Dermis microvascular lymphatic vessel endothelial cell (primary cell): ENCODE measurements around the gene HTR3A. TPM values are rescaled to one million over a fixed set of nuclear protein-coding genes. Genes with fewer than 3 reads are reported as not detected.

ENCODE experiments used
- DNase-seq, 2 donors: peaks; one replicate each; pipeline versions ENCODE4 v3.0.0 to v3.0.0-alpha.2; 2010; ENCODE audit warnings: low read depth in 2 of 2
- total RNA-seq: library from RNA; depleted of rRNA; stranded (reverse); fragments of >200 nt; gene quantifications from 2 replicates; pipeline ENCODE4 v1.2.1, GENCODE V29; 2014

Gene HTR3A
- total RNA-seq, 1 donor from 2014 or later, result not detected

DNA sequence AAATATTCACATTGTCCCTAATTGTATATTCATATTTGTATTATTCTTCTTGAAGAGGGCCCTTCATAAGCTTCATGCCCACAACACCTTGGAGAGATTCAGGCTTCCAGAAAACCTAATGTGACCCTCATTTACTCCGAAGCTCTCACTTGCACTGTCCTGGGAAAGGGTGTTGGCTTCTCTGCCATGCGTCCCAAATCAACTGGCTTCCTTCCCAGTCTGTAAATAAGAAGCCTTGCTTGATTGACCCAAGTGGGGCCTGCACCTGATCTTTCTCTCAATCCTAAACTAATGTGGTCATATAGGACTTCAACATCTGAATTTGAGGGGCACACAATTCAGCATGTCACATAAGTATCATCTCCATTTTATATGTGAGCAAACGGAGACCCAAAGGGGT lies 44.1 kb downstream of the HTR3A start:
- DNase-seq, result no peak

DNA sequence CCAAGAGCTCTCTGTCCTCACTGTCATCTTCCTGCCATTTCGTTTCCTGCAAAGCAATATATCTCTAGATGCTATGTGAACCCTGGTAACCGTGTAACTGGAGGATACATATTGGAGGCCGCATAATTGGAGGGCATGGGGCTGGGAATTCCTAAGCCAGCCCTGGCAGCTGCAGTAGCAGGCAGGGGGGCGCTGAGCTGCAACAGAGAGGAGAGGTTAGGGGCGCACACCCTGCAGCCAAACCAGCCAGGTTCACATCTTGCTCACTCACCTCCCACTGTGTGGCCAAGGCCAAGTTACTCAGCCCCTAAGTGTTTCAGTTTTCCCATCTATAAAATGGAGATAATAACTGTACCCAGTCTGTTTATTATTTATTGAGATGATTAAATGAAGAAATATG lies 44.7 kb downstream of the HTR3A start:
- DNase-seq, result no peak

DNA sequence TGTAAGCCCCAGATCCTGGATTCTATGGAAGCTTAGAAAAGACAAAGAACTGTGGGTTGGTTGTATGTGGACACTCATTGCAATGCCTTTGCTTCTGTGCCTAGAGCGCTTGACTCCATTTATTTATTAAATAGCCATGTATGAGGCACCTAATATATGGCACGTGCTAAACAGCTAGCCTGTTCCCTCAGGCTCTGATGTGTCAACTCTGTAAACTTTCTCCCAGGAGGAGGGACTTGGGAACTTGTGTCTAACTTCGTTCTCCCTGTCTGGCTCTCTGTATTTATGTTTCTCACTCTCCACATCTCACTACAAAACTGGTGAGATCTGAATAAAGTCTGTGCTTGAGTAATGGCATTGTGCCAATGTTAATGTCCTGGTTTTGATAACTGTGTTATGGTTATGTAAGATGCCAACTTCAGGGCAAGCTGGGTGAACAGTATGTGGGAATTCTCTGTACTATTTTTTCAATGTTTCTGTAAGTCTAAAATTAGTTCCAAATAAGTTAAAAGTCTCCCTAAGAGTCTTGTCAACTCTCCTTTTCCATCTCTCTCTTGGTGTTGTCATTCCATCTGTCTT lies 50.5 kb downstream of the HTR3A start:
- no peak for DNase-seq

GRCh38 chr11:114026355-114026754 lies 51.4 kb downstream of the HTR3A start:
- peak in 1 of 2 donors; percentile 43 for DNase-seq

DNA sequence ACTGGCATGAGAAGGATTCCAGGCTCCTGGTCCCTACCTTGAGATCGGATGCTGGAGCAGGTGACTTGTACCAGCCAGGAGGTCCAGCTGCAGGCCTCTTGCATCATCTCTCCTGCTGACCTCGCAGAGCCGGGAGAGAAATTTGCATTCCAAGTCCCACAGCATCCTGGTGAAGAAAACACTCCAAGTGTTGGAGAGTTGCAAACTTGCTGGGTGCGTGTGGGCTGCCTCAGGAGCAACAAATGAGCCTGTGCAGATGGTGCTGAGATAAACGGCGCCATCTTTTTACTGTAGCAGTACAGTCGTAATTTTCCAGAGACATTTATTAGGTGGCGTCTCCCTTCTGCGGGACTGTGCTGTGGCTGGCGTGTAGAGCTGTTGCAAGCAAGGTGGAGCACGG lies 52.5 kb downstream of the HTR3A start:
- no peak for DNase-seq

- peak in 1 of 2 donors; percentile 19 for DNase-seq
Observed at GRCh38 chr11:114027926-114028325, 53.0 kb downstream of the HTR3A start.

- no peak for DNase-seq
Observed at GRCh38 chr11:114031246-114031966, 56.5 kb downstream of the HTR3A start.

DNA sequence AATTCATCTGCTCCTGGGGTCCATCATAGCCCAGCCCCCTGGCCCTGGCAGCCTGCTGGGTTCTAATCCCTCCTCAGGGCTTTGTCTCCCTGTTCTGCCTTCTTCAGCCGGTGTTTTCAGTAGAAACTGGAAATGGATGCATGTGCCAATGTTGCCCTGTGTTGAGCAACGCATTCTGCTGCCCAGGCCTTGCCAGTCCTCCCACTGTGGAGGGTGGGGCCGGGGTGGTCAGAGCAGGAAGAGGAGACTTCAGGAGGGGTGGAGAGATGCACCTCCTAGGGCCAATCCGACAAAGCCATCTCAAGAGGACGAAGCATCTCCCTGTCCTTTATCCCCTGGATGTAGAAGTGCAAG lies 57.0 kb downstream of the HTR3A start:
- DNase-seq, result no peak

- no peak for DNase-seq
Observed at GRCh38 chr11:114033066-114033465, 58.2 kb downstream of the HTR3A start.

- DNase-seq, result no peak
Observed at GRCh38 chr11:114033572-114033971, 58.7 kb downstream of the HTR3A start.

- no peak for DNase-seq
Observed at GRCh38 chr11:114034956-114035355, 60.0 kb downstream of the HTR3A start.

DNA sequence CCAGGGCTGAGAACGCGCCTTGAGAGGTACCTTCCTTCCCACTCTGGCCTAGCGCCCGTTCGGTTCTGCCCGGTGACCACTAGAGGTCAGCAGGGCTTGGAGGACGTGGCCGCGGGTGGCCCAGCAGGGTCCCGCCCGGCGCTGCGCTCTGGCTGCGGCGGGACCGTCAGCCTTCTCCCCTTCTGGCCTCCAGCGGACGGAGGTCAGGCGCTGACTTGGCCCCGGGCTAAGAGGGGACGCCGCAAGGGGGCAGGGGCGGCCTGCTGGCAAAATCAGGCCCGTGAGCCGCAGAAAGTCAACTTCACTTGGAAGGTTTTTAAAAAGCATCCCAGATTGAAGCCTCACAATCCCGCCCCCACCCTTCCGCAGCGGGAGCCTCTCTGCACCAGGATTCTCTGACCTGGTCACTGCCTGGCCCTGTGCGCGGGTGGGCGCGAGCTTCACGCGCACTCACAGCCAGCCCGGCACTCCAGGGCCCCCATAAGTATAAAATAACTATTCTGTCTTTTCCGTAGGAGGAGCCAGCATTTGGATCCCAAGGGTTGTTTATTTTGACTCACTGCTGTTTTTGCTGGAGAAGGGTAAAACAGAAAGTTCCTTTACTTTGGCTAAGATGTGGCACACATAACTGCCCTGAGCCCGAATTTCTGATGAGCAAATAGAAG lies 61.4 kb downstream of the HTR3A start:
- DNase-seq, result peak; percentile 40 to 77

DNA sequence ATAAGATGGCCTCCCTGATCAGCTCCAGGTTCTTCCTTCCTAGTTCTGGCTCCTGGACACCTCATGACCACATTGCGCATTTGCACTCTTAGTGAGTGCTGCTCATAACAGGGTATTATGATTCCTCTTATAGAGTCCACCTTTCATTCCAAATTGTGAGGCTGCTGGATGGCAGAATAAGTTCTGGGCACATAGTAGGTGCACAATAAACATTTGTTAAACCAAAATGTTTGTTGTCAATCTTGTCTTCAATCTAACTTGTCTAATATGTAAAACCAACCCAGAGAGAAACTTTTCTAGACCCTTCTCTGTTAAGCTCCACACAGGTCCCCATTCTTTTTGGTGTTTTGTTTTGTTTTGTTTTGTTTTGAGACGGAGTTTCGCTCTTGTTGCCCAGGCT lies 62.0 kb downstream of the HTR3A start:
- DNase-seq, result no peak

DNA sequence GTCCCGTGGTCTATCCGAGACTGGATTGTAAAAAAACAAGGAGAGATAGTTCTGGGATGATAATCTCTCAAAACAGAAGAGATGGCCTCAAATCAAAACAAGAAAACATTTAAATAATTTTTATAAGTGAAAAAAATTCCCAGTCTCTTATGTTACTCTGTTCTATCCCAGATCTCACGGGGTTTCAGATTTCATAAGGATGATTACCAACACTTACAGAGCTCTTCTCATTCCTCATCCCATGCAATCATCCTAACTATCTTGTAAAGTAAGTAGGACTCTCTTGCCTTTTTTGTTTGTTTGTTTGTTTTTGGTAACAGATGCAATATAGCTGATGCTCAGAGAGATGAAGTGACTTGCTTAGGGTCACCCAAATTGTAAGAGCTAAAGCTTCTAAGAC lies 64.6 kb downstream of the HTR3A start:
- DNase-seq, result no peak

Other genes with a start within 250 kb of the HTR3A start
- gene ZW10, start 201.4 kb upstream of the HTR3A start, total RNA-seq, result 15.0 and 18.1 TPM in 2 replicates
- not detected in 2 replicates for gene CLDN25, start 195.3 kb upstream of the HTR3A start, total RNA-seq
- gene USP28, start 99.5 kb upstream of the HTR3A start, total RNA-seq, result 24.9 and 32.9 TPM in 2 replicates
- not detected in 2 replicates for gene HTR3B, start 70.3 kb upstream of the HTR3A start, total RNA-seq
- 6.4 and 8.9 TPM in 2 replicates for gene ZBTB16, start 84.6 kb downstream of the HTR3A start, total RNA-seq